AG04450 (cell line): ENCODE data around the gene CACHD1. TPM values are rescaled to one million over a fixed set of nuclear protein-coding genes. Genes with fewer than 3 reads are reported as not detected.

Experiments used
- CTCF ChIA-PET: fragments of 300-600, 350-600 bp; formaldehyde crosslinking; extraction: SDS; loops from one replicate; lab custom pipeline; 2022; ENCODE audit warnings: antibody characterized with exemption, inconsistent platforms; lab: Charles Lee
- POLR2A ChIA-PET: fragments of 350-600 bp; formaldehyde crosslinking; extraction: SDS; loops from one replicate; lab custom pipeline; 2021; ENCODE audit warnings: antibody characterized with exemption, inconsistent platforms; lab: Yijun Ruan, JAX
- DNase-seq: peaks from one replicate; pipeline ENCODE4 v3.0.0-alpha.2; 2011; ENCODE audit warnings: low read depth, low spot score
- H3K27ac ChIP-seq: one replicate; pipeline ENCODE4 v1.5.1; 2012; ENCODE audit warnings: low read depth, low read length, control low read depth
- H3K27me3 ChIP-seq: one replicate; pipeline ENCODE4 v1.6.0; 2012; ENCODE audit warnings: low read length; ENCODE audit not compliant: control insufficient read depth, insufficient read depth
- H3K4me3 ChIP-seq: 2 replicates; pipeline ENCODE4 v1.5.1; 2011; ENCODE audit warnings: mild to moderate bottlenecking, low read depth, low read length, control low read depth
- H3K9me3 ChIP-seq: 2 replicates; pipeline ENCODE4 v1.5.1; 2012; ENCODE audit warnings: low read length; ENCODE audit not compliant: control insufficient read depth, insufficient read depth
- polyA plus RNA-seq: library from polyadenylated mRNA; depleted of rRNA; stranded (reverse); fragments of >200 nt; gene quantifications from 2 replicates; pipeline ENCODE4 v1.2.3, GENCODE V29; 2011
- TF ChIP-seq, protein P1 (sequence below): IDR thresholded peaks from 2 replicates; pipeline ENCODE4 v1.5.1; 2011; ENCODE audit warnings: low read depth, low read length, control low read depth, inconsistent platforms

The CACHD1 gene
- polyA plus RNA-seq, 1 experiment, result 3.5 TPM

DNA sequence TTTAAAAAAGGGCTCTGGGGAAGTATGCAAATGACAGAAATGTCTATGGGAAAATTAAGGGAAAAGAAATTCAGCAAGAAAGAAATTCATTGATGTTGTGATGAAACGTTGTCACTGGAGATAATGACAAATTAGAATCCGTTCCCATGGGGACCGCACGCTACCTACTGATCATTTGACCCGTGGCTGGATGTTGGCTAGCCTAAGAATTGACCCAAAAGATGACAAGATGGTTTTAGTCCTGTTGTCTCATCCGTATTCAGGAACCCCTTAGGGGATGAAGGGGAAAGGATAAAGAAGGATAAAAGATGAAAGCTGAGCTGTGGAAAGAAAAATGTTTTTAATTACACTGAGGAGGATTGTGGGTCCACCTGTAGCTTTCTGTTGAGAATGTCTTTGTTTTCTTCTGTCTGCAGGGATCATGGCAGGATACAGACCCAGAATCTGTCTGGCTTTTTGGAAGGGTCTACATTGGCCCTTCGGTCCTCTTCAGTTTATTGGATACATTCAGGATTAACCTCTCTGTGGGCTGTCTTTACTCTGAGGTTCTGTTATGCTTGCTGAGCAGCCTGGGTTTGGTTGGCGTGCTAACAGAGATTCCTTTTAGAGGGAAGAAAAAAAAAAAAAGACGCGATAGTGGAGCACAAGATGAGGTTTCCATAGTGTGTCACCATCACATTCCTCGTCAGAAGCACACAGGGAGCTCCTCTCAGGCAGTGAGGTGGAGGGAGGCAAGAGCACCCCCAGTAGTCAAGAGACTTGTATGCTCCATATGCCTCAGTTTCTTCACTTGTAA is 106.2 kb downstream of the CACHD1 start:
- no peak for DNase-seq
- Histone ChIP-seq H3K27me3 (no peaks in the 10 kb centered on the region), H3K4me3 (no peak overlapping the region), H3K27ac (no peak overlapping the region), H3K9me3 (no peaks in the 10 kb centered on the region)
- POLR2A ChIA-PET, result interaction anchor here (0.9 kb wide), 1 partner anchor 14 kb away, joined by 4 read pairs; no protein-coding TSS in a partner anchor
- TF ChIP-seq, protein P1, sequence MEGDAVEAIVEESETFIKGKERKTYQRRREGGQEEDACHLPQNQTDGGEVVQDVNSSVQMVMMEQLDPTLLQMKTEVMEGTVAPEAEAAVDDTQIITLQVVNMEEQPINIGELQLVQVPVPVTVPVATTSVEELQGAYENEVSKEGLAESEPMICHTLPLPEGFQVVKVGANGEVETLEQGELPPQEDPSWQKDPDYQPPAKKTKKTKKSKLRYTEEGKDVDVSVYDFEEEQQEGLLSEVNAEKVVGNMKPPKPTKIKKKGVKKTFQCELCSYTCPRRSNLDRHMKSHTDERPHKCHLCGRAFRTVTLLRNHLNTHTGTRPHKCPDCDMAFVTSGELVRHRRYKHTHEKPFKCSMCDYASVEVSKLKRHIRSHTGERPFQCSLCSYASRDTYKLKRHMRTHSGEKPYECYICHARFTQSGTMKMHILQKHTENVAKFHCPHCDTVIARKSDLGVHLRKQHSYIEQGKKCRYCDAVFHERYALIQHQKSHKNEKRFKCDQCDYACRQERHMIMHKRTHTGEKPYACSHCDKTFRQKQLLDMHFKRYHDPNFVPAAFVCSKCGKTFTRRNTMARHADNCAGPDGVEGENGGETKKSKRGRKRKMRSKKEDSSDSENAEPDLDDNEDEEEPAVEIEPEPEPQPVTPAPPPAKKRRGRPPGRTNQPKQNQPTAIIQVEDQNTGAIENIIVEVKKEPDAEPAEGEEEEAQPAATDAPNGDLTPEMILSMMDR, result no peak
- CTCF ChIA-PET, result interaction anchor here (0.6 kb wide), 1 partner anchor 166 kb away, joined by 3 read pairs; no protein-coding TSS in a partner anchor

GRCh38 chr1:64578270-64578973 is 108.5 kb downstream of the CACHD1 start:
- DNase-seq, result no peak
- TF ChIP-seq, protein P1, result no peak
- no peak overlapping the region for H3K27ac ChIP-seq
- no peaks in the 10 kb centered on the region for H3K27me3 ChIP-seq
- H3K9me3 ChIP-seq, result no peaks in the 10 kb centered on the region
- CTCF ChIA-PET, result interaction anchor here (0.5 kb wide), 1 partner anchor 76 kb away, joined by 3 read pairs; no protein-coding TSS in a partner anchor
- H3K4me3 ChIP-seq, result no peak overlapping the region
- POLR2A ChIA-PET, result interaction anchor here (0.5 kb wide), 1 partner anchor 86 kb away, joined by 3 read pairs; no protein-coding TSS in a partner anchor

- CTCF ChIA-PET, result no interaction called here
- Histone ChIP-seq H3K27ac (no peak overlapping the region), H3K27me3 (no peaks in the 10 kb centered on the region), H3K9me3 (no peaks in the 10 kb centered on the region), H3K4me3 (no peak overlapping the region)
- DNase-seq, result no peak
- TF ChIP-seq, protein P1, result no peak
- POLR2A ChIA-PET, result no interaction called here
These were observed 109.8 kb downstream of the CACHD1 start for GRCh38 chr1:64579767-64580166.

GRCh38 chr1:64581135-64581842 is 111.4 kb downstream of the CACHD1 start:
- CTCF ChIA-PET, result no interaction called here
- DNase-seq, result no peak
- no peaks in the 10 kb centered on the region for H3K27me3 ChIP-seq
- no peak overlapping the region for H3K27ac ChIP-seq
- H3K4me3 ChIP-seq, result no peak overlapping the region
- POLR2A ChIA-PET, result no interaction called here
- TF ChIP-seq, protein P1, result no peak
- H3K9me3 ChIP-seq, result no peaks in the 10 kb centered on the region
